ENCODE data around the gene CALM1. TPM values are rescaled to one million over a fixed set of nuclear protein-coding genes. Genes with fewer than 3 reads are reported as not detected.

The CALM1 gene
- polyA plus RNA-seq, 1 donor from 2014 or later: 373 TPM

- TF ChIP-seq, protein P1, sequence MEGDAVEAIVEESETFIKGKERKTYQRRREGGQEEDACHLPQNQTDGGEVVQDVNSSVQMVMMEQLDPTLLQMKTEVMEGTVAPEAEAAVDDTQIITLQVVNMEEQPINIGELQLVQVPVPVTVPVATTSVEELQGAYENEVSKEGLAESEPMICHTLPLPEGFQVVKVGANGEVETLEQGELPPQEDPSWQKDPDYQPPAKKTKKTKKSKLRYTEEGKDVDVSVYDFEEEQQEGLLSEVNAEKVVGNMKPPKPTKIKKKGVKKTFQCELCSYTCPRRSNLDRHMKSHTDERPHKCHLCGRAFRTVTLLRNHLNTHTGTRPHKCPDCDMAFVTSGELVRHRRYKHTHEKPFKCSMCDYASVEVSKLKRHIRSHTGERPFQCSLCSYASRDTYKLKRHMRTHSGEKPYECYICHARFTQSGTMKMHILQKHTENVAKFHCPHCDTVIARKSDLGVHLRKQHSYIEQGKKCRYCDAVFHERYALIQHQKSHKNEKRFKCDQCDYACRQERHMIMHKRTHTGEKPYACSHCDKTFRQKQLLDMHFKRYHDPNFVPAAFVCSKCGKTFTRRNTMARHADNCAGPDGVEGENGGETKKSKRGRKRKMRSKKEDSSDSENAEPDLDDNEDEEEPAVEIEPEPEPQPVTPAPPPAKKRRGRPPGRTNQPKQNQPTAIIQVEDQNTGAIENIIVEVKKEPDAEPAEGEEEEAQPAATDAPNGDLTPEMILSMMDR (IDR thresholded peaks at IDR 0.05; ENCODE audit: poor library complexity, severe bottlenecking): no peak
- no peak for TF ChIP-seq EZH2 (IDR thresholded peaks at IDR 0.05; ENCODE audit: borderline replicate concordance, insufficient read depth, low read length, poor library complexity, severe bottlenecking)
- TF ChIP-seq SMC3 (conservative IDR thresholded peaks at IDR 0.05; ENCODE audit: poor library complexity): no peak
- TF ChIP-seq POLR2AphosphoS5 (IDR thresholded peaks at IDR 0.05): no peak
- TF ChIP-seq TAF1 (IDR thresholded peaks at IDR 0.05; ENCODE audit: low read depth): no peak
- no peak for TF ChIP-seq EP300 (conservative IDR thresholded peaks at IDR 0.05; ENCODE audit: poor library complexity, severe bottlenecking)
- TF ChIP-seq MXI1 (conservative IDR thresholded peaks at IDR 0.05; ENCODE audit: poor library complexity, severe bottlenecking): no peak
- TF ChIP-seq, protein P2, sequence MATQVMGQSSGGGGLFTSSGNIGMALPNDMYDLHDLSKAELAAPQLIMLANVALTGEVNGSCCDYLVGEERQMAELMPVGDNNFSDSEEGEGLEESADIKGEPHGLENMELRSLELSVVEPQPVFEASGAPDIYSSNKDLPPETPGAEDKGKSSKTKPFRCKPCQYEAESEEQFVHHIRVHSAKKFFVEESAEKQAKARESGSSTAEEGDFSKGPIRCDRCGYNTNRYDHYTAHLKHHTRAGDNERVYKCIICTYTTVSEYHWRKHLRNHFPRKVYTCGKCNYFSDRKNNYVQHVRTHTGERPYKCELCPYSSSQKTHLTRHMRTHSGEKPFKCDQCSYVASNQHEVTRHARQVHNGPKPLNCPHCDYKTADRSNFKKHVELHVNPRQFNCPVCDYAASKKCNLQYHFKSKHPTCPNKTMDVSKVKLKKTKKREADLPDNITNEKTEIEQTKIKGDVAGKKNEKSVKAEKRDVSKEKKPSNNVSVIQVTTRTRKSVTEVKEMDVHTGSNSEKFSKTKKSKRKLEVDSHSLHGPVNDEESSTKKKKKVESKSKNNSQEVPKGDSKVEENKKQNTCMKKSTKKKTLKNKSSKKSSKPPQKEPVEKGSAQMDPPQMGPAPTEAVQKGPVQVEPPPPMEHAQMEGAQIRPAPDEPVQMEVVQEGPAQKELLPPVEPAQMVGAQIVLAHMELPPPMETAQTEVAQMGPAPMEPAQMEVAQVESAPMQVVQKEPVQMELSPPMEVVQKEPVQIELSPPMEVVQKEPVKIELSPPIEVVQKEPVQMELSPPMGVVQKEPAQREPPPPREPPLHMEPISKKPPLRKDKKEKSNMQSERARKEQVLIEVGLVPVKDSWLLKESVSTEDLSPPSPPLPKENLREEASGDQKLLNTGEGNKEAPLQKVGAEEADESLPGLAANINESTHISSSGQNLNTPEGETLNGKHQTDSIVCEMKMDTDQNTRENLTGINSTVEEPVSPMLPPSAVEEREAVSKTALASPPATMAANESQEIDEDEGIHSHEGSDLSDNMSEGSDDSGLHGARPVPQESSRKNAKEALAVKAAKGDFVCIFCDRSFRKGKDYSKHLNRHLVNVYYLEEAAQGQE (IDR thresholded peaks at IDR 0.05; ENCODE audit: borderline replicate concordance): no peak
- TF ChIP-seq RAD21 (conservative IDR thresholded peaks at IDR 0.05): no peak
- Histone ChIP-seq H3K4me3 (ENCODE audit: low read length) (no peak overlapping the region), H3K9me2 (ENCODE audit: insufficient read depth, low read length) (no peaks in the 10 kb centered on the region), H3K36me3 (ENCODE audit: insufficient read depth, low read length) (no peaks in the 10 kb centered on the region), H3K27ac (ENCODE audit: low read length) (no peak overlapping the region), H3K9ac (ENCODE audit: low read length) (no peak overlapping the region), H3K9me3 (ENCODE audit: low read length) (no peaks in the 10 kb centered on the region), H3K79me2 (replicated peaks; ENCODE audit: insufficient read depth, low read length) (no peaks in the 10 kb centered on the region), H2AFZ (ENCODE audit: low read depth, low read length) (no peak overlapping the region), H3K27me3 (ENCODE audit: insufficient read depth, low read depth, low read length) (no peaks in the 10 kb centered on the region), H3F3A (ENCODE audit: insufficient read depth, low read length, poor library complexity, severe bottlenecking) (no peaks in the 10 kb centered on the region), H3K4me2 (ENCODE audit: low read length) (no peak overlapping the region), H4K20me1 (ENCODE audit: insufficient read depth) (no peaks in the 10 kb centered on the region)
Measured at GRCh38 chr14:90421632-90422020, 24.8 kb downstream of the CALM1 start.

- TF ChIP-seq, protein P1 (IDR thresholded peaks at IDR 0.05; ENCODE audit: poor library complexity, severe bottlenecking): no peak
- TF ChIP-seq SMC3 (conservative IDR thresholded peaks at IDR 0.05; ENCODE audit: poor library complexity): no peak
- TF ChIP-seq, protein P2 (IDR thresholded peaks at IDR 0.05; ENCODE audit: borderline replicate concordance): no peak
- no peak for TF ChIP-seq TAF1 (IDR thresholded peaks at IDR 0.05; ENCODE audit: low read depth)
- TF ChIP-seq EP300 (conservative IDR thresholded peaks at IDR 0.05; ENCODE audit: poor library complexity, severe bottlenecking): no peak
- no peak for TF ChIP-seq EZH2 (IDR thresholded peaks at IDR 0.05; ENCODE audit: borderline replicate concordance, insufficient read depth, low read length, poor library complexity, severe bottlenecking)
- no peak for TF ChIP-seq POLR2AphosphoS5 (IDR thresholded peaks at IDR 0.05)
- no peak for TF ChIP-seq MXI1 (conservative IDR thresholded peaks at IDR 0.05; ENCODE audit: poor library complexity, severe bottlenecking)
- no peak for TF ChIP-seq RAD21 (conservative IDR thresholded peaks at IDR 0.05)
- no peaks in the 10 kb centered on the region for H3K79me2 ChIP-seq (replicated peaks; ENCODE audit: insufficient read depth, low read length)
Measured at GRCh38 chr14:90423166-90423565, 26.3 kb downstream of the CALM1 start.

More at GRCh38 chr14:90423166-90423565, 26.3 kb downstream of the CALM1 start:
- Histone ChIP-seq H3K9ac (ENCODE audit: low read length) (no peak overlapping the region), H3K27ac (ENCODE audit: low read length) (no peak overlapping the region), H3K4me3 (ENCODE audit: low read length) (no peak overlapping the region), H3K9me2 (ENCODE audit: insufficient read depth, low read length) (no peaks in the 10 kb centered on the region), H4K20me1 (ENCODE audit: insufficient read depth) (no peaks in the 10 kb centered on the region), H3F3A (ENCODE audit: insufficient read depth, low read length, poor library complexity, severe bottlenecking) (no peaks in the 10 kb centered on the region), H3K27me3 (ENCODE audit: insufficient read depth, low read depth, low read length) (no peaks in the 10 kb centered on the region), H3K4me2 (ENCODE audit: low read length) (no peak overlapping the region), H3K9me3 (ENCODE audit: low read length) (no peaks in the 10 kb centered on the region), H2AFZ (ENCODE audit: low read depth, low read length) (no peak overlapping the region), H3K36me3 (ENCODE audit: insufficient read depth, low read length) (no peaks in the 10 kb centered on the region)

All from neural cell (in vitro differentiated cells).